Esophagus squamous epithelium (tissue), 5 donors: Measurements from ENCODE around the gene SYNE2. TPM values are rescaled to one million over a fixed set of nuclear protein-coding genes. Genes with fewer than 3 reads are reported as not detected.

Experiments used
- DNase-seq: peaks from one replicate; lab custom pipeline; 2025; lab: John Stamatoyannopoulos, UW
- H3K27ac ChIP-seq, 4 donors: fragments of 200-600 bp; sonication (generic); one replicate each; pipeline ENCODE4 v1.5.1; 2016 to 2019; ENCODE audit warnings: mild to moderate bottlenecking in 1 of 4
- H3K27me3 ChIP-seq, 4 donors: fragments of 200-600 bp; sonication (generic); 1 replicate in 3 of 4; 2 replicates in 1 of 4; pipeline versions ENCODE4 v1.5.1 to v1.6.0; 2017 to 2021; ENCODE audit warnings: antibody characterized with exemption in 1 of 4
- H3K36me3 ChIP-seq, 3 donors: fragments of 200-600 bp; sonication (generic); one replicate each; pipeline ENCODE4 v1.5.1; 2016 to 2019
- H3K4me1 ChIP-seq, 3 donors: fragments of 200-600 bp; sonication (generic); one replicate each; pipeline ENCODE4 v1.5.1; 2017 to 2019
- H3K4me3 ChIP-seq, 4 donors: fragments of 200-600 bp; sonication (generic); 1 replicate in 3 of 4; 2 replicates in 1 of 4; pipeline ENCODE4 v1.5.1; 2016 to 2019; ENCODE audit warnings: mild to moderate bottlenecking in 2 of 4, moderate library complexity in 1 of 4
- H3K9me3 ChIP-seq, 3 donors: fragments of 200-600 bp; sonication (generic); one replicate each; pipeline ENCODE4 v1.5.1; 2016 to 2019
- POLR2A ChIP-seq, 4 donors: fragments of 450-650 bp; IDR thresholded peaks; one replicate each; pipeline ENCODE4 v1.6.1; 2017; ENCODE audit warnings: antibody characterized with exemption in 4 of 4, mild to moderate bottlenecking in 4 of 4, moderate library complexity in 3 of 4
- WGBS, 2 donors: methylation state at CpG; one replicate each; pipeline ENCODE4 v1.1.5; 2018; 5-methylcytosine and 5-hydroxymethylcytosine counted together
- intact Hi-C: fragments of 100-400 bp; cut with DNase I; formaldehyde crosslinking; loops from one replicate; pipeline ENCODE4 v1.15.0; 2022
- total RNA-seq, 4 donors: library from RNA; depleted of rRNA; stranded (reverse); fragments of >200 nt; gene quantifications; one replicate each; pipeline ENCODE4 v1.1.0, GENCODE V29; 2016
- TF ChIP-seq, protein P1 (sequence below), 6 experiments: fragments of 450-650 bp in 4 of 6; fragments of 200-600 bp in 2 of 6; sonication (generic) in 2 of 6; IDR thresholded peaks; one replicate each; pipeline ENCODE4 v1.5.1; 2016 to 2019; ENCODE audit warnings: antibody characterized with exemption in 6 of 6, mild to moderate bottlenecking in 4 of 6, moderate library complexity in 4 of 6
- donor health status: DM: yes; HTN: yes; CAD: no.

SYNE2 gene
- total RNA-seq, 4 donors from 2014 or later = 128 to 197 (median 145) TPM

DNA sequence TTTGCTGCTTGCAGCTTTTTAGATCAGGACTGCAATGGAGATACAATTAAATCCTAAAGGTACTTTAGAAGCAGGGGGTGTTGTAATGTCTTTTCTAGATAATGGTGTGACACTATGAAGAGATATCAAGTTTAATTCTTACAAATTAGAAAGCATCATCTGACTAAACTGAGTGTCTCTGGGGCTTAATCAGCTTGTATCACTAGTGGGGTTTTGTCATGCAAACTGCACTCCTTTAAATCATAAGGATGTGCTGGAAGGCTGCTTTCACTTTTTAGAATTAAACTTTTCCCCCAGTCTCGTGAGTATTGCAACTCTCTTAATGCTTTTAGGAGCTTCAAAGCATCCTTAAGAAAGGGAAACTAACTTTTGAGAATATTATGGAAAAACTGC is 222.8 kb downstream of the SYNE2 start:
- H3K27ac ChIP-seq = peak overlapping the region in 1 of 4 donors; percentile 7
- peaks cover 0 to 97% (median 6%) of the 10 kb centered on the region in 3 donors for H3K36me3 ChIP-seq
- no peak overlapping the region for H3K4me3 ChIP-seq
- peaks cover 0 to 3% (median 0%) of the 10 kb centered on the region in 3 donors for H3K4me1 ChIP-seq
- no peak for DNase-seq
- H3K27me3 ChIP-seq = no peaks in the 10 kb centered on the region
- TF ChIP-seq, protein P1, sequence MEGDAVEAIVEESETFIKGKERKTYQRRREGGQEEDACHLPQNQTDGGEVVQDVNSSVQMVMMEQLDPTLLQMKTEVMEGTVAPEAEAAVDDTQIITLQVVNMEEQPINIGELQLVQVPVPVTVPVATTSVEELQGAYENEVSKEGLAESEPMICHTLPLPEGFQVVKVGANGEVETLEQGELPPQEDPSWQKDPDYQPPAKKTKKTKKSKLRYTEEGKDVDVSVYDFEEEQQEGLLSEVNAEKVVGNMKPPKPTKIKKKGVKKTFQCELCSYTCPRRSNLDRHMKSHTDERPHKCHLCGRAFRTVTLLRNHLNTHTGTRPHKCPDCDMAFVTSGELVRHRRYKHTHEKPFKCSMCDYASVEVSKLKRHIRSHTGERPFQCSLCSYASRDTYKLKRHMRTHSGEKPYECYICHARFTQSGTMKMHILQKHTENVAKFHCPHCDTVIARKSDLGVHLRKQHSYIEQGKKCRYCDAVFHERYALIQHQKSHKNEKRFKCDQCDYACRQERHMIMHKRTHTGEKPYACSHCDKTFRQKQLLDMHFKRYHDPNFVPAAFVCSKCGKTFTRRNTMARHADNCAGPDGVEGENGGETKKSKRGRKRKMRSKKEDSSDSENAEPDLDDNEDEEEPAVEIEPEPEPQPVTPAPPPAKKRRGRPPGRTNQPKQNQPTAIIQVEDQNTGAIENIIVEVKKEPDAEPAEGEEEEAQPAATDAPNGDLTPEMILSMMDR (IDR thresholded peaks at IDR 0.05) = no peak
- TF ChIP-seq POLR2A (IDR thresholded peaks at IDR 0.05) = no peak
- intact Hi-C loops = no loop called here
- H3K9me3 ChIP-seq = no peaks in the 10 kb centered on the region
- WGBS, 2 donors = 70 to 72% methylated on average over 1 of the region's 1 CpG

DNA sequence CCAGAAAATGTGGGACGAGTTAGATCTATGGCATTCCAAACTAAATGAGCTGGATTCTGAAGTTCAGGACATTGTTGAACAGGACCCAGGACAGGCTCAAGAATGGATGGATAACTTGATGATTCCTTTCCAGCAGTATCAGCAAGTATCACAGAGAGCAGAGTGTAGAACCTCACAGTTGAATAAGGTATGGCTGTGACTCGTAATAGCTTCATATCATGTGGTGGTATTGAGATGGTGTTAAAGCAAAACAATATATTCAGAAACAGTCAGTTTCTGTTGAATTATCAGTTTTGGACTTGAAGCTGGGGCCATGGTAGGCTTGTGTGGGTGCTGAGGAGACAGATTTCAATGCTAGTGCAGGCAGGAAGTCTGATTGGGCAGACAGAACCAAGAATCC is 227.6 kb downstream of the SYNE2 start:
- Histone ChIP-seq H3K4me1 (no peaks in the 10 kb centered on the region), H3K27me3 (no peaks in the 10 kb centered on the region), H3K9me3 (no peaks in the 10 kb centered on the region), H3K27ac (no peak overlapping the region), H3K4me3 (no peak overlapping the region), H3K36me3 (peaks cover 0 to 98% (median 9%) of the 10 kb centered on the region in 3 donors)
- intact Hi-C loops = no loop called here
- 89 to 91% methylated on average over 2 of the region's 2 CpGs for WGBS, 2 donors
- no peak for DNase-seq
- TF ChIP-seq POLR2A (IDR thresholded peaks at IDR 0.05) = no peak
- TF ChIP-seq, protein P1 (IDR thresholded peaks at IDR 0.05) = no peak

DNA sequence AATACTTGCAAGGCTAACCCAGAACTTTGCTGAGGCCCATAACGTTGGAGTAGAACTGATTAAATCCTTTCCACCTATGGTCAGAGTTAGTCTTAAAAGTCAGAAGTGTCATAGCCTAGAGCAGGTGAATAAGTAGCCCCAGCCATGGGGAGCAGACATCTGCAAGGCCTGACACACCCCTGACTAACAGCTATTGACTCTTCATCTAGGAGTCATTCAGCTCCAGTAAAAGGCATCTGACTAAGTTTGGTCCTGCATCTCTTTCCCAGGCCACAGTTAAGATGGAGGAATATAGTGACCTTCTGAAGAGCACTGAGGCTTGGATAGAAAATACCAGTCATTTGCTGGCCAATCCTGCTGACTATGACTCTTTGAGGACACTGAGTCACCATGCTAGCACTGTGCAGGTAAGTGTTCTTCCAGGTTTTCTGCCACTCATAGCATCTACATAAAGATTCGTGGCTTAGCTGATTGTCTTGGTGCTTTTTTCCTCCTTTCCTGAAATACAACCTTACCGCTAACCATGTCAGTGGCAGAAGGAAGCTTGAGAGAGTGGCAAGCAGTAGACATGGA is 228.5 kb downstream of the SYNE2 start:
- intact Hi-C loops = no loop called here
- TF ChIP-seq, protein P1 (IDR thresholded peaks at IDR 0.05) = no peak
- TF ChIP-seq POLR2A (IDR thresholded peaks at IDR 0.05) = no peak
- no peaks in the 10 kb centered on the region for H3K9me3 ChIP-seq
- H3K27me3 ChIP-seq = no peaks in the 10 kb centered on the region
- no peaks in the 10 kb centered on the region for H3K4me1 ChIP-seq
- no peak overlapping the region for H3K4me3 ChIP-seq
- DNase-seq = no peak
- H3K36me3 ChIP-seq = peaks cover 0 to 89% (median 9%) of the 10 kb centered on the region in 3 donors
- WGBS, 2 donors = 78 to 90% methylated on average over 3 of the region's 3 CpGs
- no peak overlapping the region for H3K27ac ChIP-seq

DNA sequence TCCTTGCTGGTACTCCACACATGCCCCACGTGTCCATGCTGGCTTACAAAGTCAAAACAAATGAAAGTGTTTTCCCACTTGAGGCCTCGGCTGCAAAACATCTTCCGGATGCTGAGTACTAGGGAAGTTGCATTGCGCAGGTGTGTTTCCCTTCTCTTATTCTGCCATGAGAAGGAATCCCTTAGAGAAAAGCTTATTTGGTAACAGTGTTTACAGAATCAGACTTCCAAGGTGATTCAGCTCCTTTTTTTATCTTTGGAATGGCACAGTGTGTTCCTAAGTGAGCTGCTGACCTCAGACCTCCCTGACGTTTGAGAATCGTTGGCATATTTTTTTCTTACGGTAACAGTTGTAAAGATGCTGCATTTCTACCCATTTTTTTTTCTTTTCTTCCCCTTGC is 230.0 kb downstream of the SYNE2 start:
- no peak for TF ChIP-seq POLR2A (IDR thresholded peaks at IDR 0.05)
- TF ChIP-seq, protein P1 (IDR thresholded peaks at IDR 0.05) = no peak
- no peaks in the 10 kb centered on the region for H3K4me1 ChIP-seq
- no peak for DNase-seq
- no peaks in the 10 kb centered on the region for H3K9me3 ChIP-seq
- no peaks in the 10 kb centered on the region for H3K27me3 ChIP-seq
- peaks cover 0 to 80% (median 9%) of the 10 kb centered on the region in 3 donors for H3K36me3 ChIP-seq
- WGBS, 2 donors = 70 to 71% methylated on average over 7 of the region's 7 CpGs
- H3K27ac ChIP-seq = peak overlapping the region in 3 of 4 donors; percentile 9 to 53 (median 11)
- no peak overlapping the region for H3K4me3 ChIP-seq
- intact Hi-C loops = no loop called here

DNA sequence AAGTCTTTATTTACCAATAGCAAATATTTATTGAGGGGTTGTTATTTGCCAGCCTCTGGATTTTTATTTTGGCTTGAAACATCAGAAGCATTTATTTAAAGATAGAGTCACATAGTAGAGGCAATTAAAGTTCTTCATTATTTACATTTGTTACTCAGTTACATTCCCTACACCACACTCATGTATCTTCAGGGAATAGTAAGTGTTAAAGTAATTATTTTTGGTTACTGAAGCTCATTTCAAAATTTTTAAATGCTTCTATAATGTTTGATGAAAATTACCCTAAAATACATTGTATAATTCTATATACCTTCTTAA is 235.8 kb downstream of the SYNE2 start:
- Histone ChIP-seq H3K9me3 (no peaks in the 10 kb centered on the region), H3K4me3 (no peak overlapping the region), H3K27me3 (no peaks in the 10 kb centered on the region), H3K27ac (no peak overlapping the region), H3K36me3 (peaks cover 0 to 75% (median 0%) of the 10 kb centered on the region in 3 donors), H3K4me1 (peaks cover 0 to 6% (median 0%) of the 10 kb centered on the region in 3 donors)
- TF ChIP-seq, protein P1 (IDR thresholded peaks at IDR 0.05) = no peak
- TF ChIP-seq POLR2A (IDR thresholded peaks at IDR 0.05) = no peak
- intact Hi-C loops = no loop called here
- DNase-seq = no peak
